AG09309 (cell line): Measurements from ENCODE around the gene RELN.

Experiments
- DNase-seq: peaks from one replicate; pipeline ENCODE4 v3.0.0-alpha.2; 2010; ENCODE audit warnings: low read depth
- H3K4me3 ChIP-seq: 2 replicates; pipeline ENCODE4 v1.5.1; 2011; ENCODE audit warnings: mild to moderate bottlenecking, low read depth, low read length, moderate library complexity; ENCODE audit not compliant: control insufficient read depth
- CTCF ChIP-seq: IDR thresholded peaks from 2 replicates; pipeline ENCODE4 v1.5.1; 2011; ENCODE audit warnings: mild to moderate bottlenecking, low read depth, low read length, inconsistent platforms; ENCODE audit not compliant: insufficient read depth, control insufficient read depth; ENCODE audit errors: missing control alignments

Gene RELN

GRCh38 chr7:103889451-103889850, 100.0 kb downstream of the RELN start:
- no peak overlapping the region for H3K4me3 ChIP-seq
- DNase-seq, result no peak
- TF ChIP-seq CTCF, result no peak

- H3K4me3 ChIP-seq, result no peak overlapping the region
- TF ChIP-seq CTCF, result no peak
- no peak for DNase-seq
Observed at GRCh38 chr7:103888603-103889153, 100.8 kb downstream of the RELN start.

GRCh38 chr7:103887853-103888602, 101.4 kb downstream of the RELN start:
- TF ChIP-seq CTCF, result no peak
- H3K4me3 ChIP-seq, result no peak overlapping the region
- no peak for DNase-seq

GRCh38 chr7:103887050-103887449, 102.4 kb downstream of the RELN start:
- TF ChIP-seq CTCF, result no peak
- no peak for DNase-seq
- no peak overlapping the region for H3K4me3 ChIP-seq

GRCh38 chr7:103879928-103880600, 109.4 kb downstream of the RELN start:
- TF ChIP-seq CTCF, result no peak
- DNase-seq, result no peak
- no peak overlapping the region for H3K4me3 ChIP-seq

GRCh38 chr7:103879411-103879810, 110.0 kb downstream of the RELN start:
- DNase-seq, result no peak
- TF ChIP-seq CTCF, result no peak
- H3K4me3 ChIP-seq, result no peak overlapping the region

- H3K4me3 ChIP-seq, result no peak overlapping the region
- no peak for DNase-seq
- TF ChIP-seq CTCF, result no peak
Observed at GRCh38 chr7:103877565-103877964, 111.9 kb downstream of the RELN start.
